HepG2 (cell line): ENCODE results near the gene BHLHE23. TPM values are rescaled to one million over a fixed set of nuclear protein-coding genes. Genes with fewer than 3 reads are reported as not detected.

ENCODE experiments used
- ATAC-seq: fragments of 200-7000 bp; cut with Tn5 transposase; 3 replicates; pipeline ENCODE4 v1.9.1; 2020; ENCODE audit warnings: mild to moderate bottlenecking, moderate library complexity
- BruUV-seq: library from RNA; stranded (reverse); fragments of 400-500 nt; replicated peaks from 2 replicates; lab custom pipeline; 2021; lab: Mats Ljungman, UMichigan
- CTCF ChIA-PET: fragments of 300-600 bp; formaldehyde crosslinking; extraction: SDS; loops from one replicate; lab custom pipeline; 2021; ENCODE audit warnings: low total read pairs, inconsistent platforms, low intra/inter-chr PET ratio; lab: Yijun Ruan, JAX
- POLR2A ChIA-PET: fragments of 350-600 bp; sonication (Branson Sonifier 250); formaldehyde crosslinking; loops from one replicate; lab custom pipeline; 2020; ENCODE audit warnings: antibody characterized with exemption, inconsistent platforms; lab: Yijun Ruan, JAX
- DNase-seq: peaks from one replicate; pipeline ENCODE4 v3.0.0-alpha.2; 2015; ENCODE audit warnings: low spot score
- FAIRE-seq: peaks from 3 replicates; lab custom pipeline; 2011; peaks lifted over from hg19 to GRCh38; lab: Jason Lieb, UNC
- H2AFZ ChIP-seq: one replicate; pipeline ENCODE4 v1.6.1; 2011; ENCODE audit warnings: low read length, inconsistent platforms
- H3K27ac ChIP-seq: fragments of 300-600 bp; 3 replicates; pipeline ENCODE4 v1.8.0; 2011; ENCODE audit warnings: mixed run types, mild to moderate bottlenecking, mixed read lengths, low read length, inconsistent platforms; ENCODE audit not compliant: insufficient read depth; ENCODE audit errors: extremely low read length
- H3K27me3 ChIP-seq, 2 experiments: fragments of 200-600 bp in 1 of 2; 2 replicates in 1 of 2; 3 replicates in 1 of 2; pipeline versions ENCODE4 v1.6.0 to v1.8.0; 2011; ENCODE audit warnings: low read length in 2 of 2, mild to moderate bottlenecking in 2 of 2, moderate library complexity in 2 of 2, inconsistent platforms in 1 of 2; ENCODE audit not compliant: insufficient read depth in 2 of 2, control insufficient read depth in 1 of 2
- H3K36me3 ChIP-seq, 2 experiments: fragments of 200-600 bp in 1 of 2; replicated peaks in 1 of 2; 2 replicates in 1 of 2; 3 replicates in 1 of 2; pipeline versions ENCODE4 v1.5.1 to v1.8.0; 2011; ENCODE audit warnings: low read length in 2 of 2, inconsistent platforms in 1 of 2; ENCODE audit not compliant: insufficient read depth in 2 of 2, control insufficient read depth in 1 of 2
- H3K4me1 ChIP-seq: 2 replicates; pipeline ENCODE4 v1.5.1; 2012; ENCODE audit warnings: low read length, inconsistent platforms; ENCODE audit not compliant: insufficient read depth
- H3K4me2 ChIP-seq: 2 replicates; pipeline ENCODE4 v1.6.0; 2011; ENCODE audit warnings: low read depth, low read length, inconsistent platforms
- H3K4me3 ChIP-seq, 3 experiments: fragments of 200-600 bp in 1 of 3; sonication (generic), shearing (Covaris generic) in 1 of 3; replicated peaks in 1 of 3; 2 replicates each; pipeline ENCODE4 v1.5.1; 2011 to 2016; ENCODE audit warnings: low read length in 3 of 3, inconsistent platforms in 2 of 3, low read depth in 2 of 3, mild to moderate bottlenecking in 2 of 3, control low read depth in 1 of 3, mixed read lengths in 1 of 3; ENCODE audit not compliant: insufficient read depth in 1 of 3
- H3K79me2 ChIP-seq: one replicate; pipeline ENCODE4 v1.6.1; 2011; ENCODE audit warnings: low read length, inconsistent platforms; ENCODE audit not compliant: insufficient read depth
- H3K9ac ChIP-seq: 2 replicates; pipeline ENCODE4 v1.6.0; 2011; ENCODE audit warnings: mild to moderate bottlenecking, low read depth, low read length, inconsistent platforms; ENCODE audit not compliant: insufficient read depth
- H3K9me3 ChIP-seq: 2 replicates; pipeline ENCODE4 v1.5.1; 2012; ENCODE audit warnings: mild to moderate bottlenecking, low read length
- H4K20me1 ChIP-seq: 2 replicates; pipeline ENCODE4 v1.6.0; 2011; ENCODE audit warnings: inconsistent platforms, mild to moderate bottlenecking, low read length, moderate library complexity; ENCODE audit not compliant: insufficient read depth
- CC2D1A ChIP-seq: sonication (generic); formaldehyde crosslinking; IDR thresholded peaks from 2 replicates; pipeline ENCODE4 v1.8.1; 2023; ENCODE audit warnings: mild to moderate bottlenecking, missing genetic modification reagents
- MAFK ChIP-seq, 2 experiments: IDR thresholded peaks in 1 of 2; conservative IDR thresholded peaks in 1 of 2; 2 replicates each; pipeline ENCODE4 v1.6.1; 2011; ENCODE audit warnings: improper control_type of control experiment in 2 of 2, low read length in 2 of 2
- NPAS2 ChIP-seq: sonication (generic); formaldehyde crosslinking; IDR thresholded peaks from 2 replicates; pipeline ENCODE4 v1.8.0; 2022; ENCODE audit warnings: mild to moderate bottlenecking, missing genetic modification reagents, borderline replicate concordance
- SOX6 ChIP-seq, 2 experiments: fragments of 450-650 bp in 1 of 2; sonication (generic) in 1 of 2; formaldehyde crosslinking in 1 of 2; IDR thresholded peaks; 2 replicates each; pipeline versions ENCODE4 v1.4.0 to v1.6.1; 2017 to 2020; ENCODE audit warnings: antibody characterized with exemption in 1 of 2, mild to moderate bottlenecking in 1 of 2, missing genetic modification reagents in 1 of 2
- ZC3H13 ChIP-seq: sonication (generic); formaldehyde crosslinking; IDR thresholded peaks from 2 replicates; pipeline ENCODE4 v1.8.1; 2023; ENCODE audit warnings: mild to moderate bottlenecking, missing genetic modification reagents, moderate library complexity
- ZNF33B ChIP-seq: sonication (generic); formaldehyde crosslinking; IDR thresholded peaks from 2 replicates; pipeline ENCODE4 v1.5.1; 2020; ENCODE audit warnings: mild to moderate bottlenecking, missing genetic modification reagents
- ZNF558 ChIP-seq: sonication (generic); formaldehyde crosslinking; IDR thresholded peaks from 2 replicates; pipeline ENCODE4 v1.9.0; 2022; ENCODE audit warnings: mild to moderate bottlenecking, missing genetic modification reagents, borderline replicate concordance
- ZNF749 ChIP-seq: sonication (generic); formaldehyde crosslinking; IDR thresholded peaks from 2 replicates; pipeline ENCODE4 v1.8.0; 2022; ENCODE audit warnings: mild to moderate bottlenecking, missing genetic modification reagents, moderate library complexity, borderline replicate concordance
- ZSCAN20 ChIP-seq: sonication (generic); formaldehyde crosslinking; IDR thresholded peaks from 2 replicates; pipeline ENCODE4 v1.4.0; 2020; ENCODE audit warnings: missing genetic modification reagents, mild to moderate bottlenecking, borderline replicate concordance
- WGBS: methylation state at CpG from one replicate; pipeline ENCODE4 v1.1.6; 2017; ENCODE audit warnings: low lambda C conversion rate; 5-methylcytosine and 5-hydroxymethylcytosine counted together
- in situ Hi-C: cut with HindIII; loops from 2 replicates; pipeline ENCODE4 v1.10.0; 2017; ENCODE audit warnings: low pct_unique_long_range_greater_than_20kb; ENCODE audit not compliant: extremely low pct_ligation_motif_present
- intact Hi-C: fragments of 100-400 bp; cut with micrococcal nuclease; formaldehyde crosslinking; loops from one replicate; pipeline ENCODE4 v1.10.0; 2022; ENCODE audit not compliant: unreplicated experiment
- polyA plus RNA-seq, 8 experiments: library from polyadenylated mRNA; depleted of rRNA in 3 of 8; stranded (reverse) in 7 of 8; unstranded in 1 of 8; fragments of >200 nt; fragmentation: Illumina TruSeq in 4 of 8; extraction: Trizol in 4 of 8; gene quantifications; 2 replicates each; pipeline versions ENCODE4 v1.2.1 to v1.2.3, GENCODE V29; 2011 to 2016; ENCODE audit warnings: low read depth in 4 of 8, missing spikeins in 1 of 8, mixed read lengths in 1 of 8; ENCODE audit not compliant: insufficient read depth in 1 of 8
- total RNA-seq, 5 experiments: library from RNA; depleted of rRNA; stranded (reverse); fragments of >200 nt; fragmentation: Illumina TruSeq; extraction: Trizol; gene quantifications; 2 replicates each; pipeline ENCODE4 v1.2.3, GENCODE V29; 2016; ENCODE audit warnings: low read depth in 1 of 5
- TF ChIP-seq, protein P1 (sequence below): sonication (generic); formaldehyde crosslinking; IDR thresholded peaks from 2 replicates; pipeline ENCODE4 v1.5.0; 2020; ENCODE audit warnings: missing genetic modification reagents, mild to moderate bottlenecking, borderline replicate concordance
- TF ChIP-seq, protein P2 (sequence below): IDR thresholded peaks from 2 replicates; pipeline ENCODE4 v1.6.1; 2016; ENCODE audit warnings: low read depth
- TF ChIP-seq, protein P3 (sequence below): sonication (generic); formaldehyde crosslinking; IDR thresholded peaks from 2 replicates; pipeline ENCODE4 v1.5.0; 2020; ENCODE audit warnings: missing genetic modification reagents

BHLHE23 gene
- total and polyA plus RNA-seq, 2 of the 13 experiments (the other 11 are each of a cell fraction or from before 2014, with no cell fraction given): not detected

DNA sequence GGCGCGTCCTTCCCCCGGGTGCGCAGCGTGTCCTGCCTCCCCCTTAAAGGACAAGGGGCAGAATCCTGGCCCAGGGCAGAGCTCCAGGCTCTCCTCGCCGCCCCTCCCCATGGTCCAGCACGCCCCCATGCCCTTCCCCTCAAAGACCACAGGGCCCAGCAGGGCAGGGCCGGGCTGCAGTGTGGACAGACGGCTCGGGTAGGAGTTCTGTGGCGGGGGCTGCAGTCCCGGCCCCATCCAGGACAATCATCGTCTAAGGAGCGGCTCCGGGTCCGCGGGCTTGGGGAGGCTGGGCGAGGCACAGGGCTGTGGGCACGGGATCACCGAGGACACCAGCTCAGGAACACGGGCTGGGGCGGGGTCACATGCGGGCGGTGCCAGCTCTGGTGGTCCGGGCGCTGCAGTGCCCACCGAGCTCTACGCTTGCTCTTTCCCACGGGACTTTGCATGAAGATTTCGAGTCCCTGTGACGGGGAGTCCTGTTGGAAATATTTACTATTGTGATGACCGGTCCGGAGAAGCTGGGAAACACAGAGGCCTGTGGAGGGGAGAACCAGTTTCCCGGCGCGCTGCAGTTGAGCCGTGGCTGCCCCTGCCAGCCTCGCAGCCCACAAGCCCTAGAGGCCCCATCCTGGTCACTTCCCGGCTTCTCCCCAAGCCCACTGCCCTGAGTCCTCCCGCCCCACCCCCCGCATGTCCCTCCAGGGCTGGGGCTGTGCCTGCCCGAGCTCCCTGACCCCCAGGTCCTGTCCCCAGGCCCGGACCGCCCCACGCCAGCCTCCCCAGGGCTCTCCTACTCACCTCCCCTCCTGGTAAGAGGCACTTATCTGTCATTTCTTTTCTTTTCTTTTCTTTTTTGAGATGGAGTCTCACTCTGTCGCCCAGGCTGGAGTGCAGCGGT, 33.7 kb downstream of the BHLHE23 start:
- H3K9me3 ChIP-seq: no peaks in the 10 kb centered on the region
- H3K27ac ChIP-seq: no peak overlapping the region
- peak overlapping the region; percentile 80 for H3K4me2 ChIP-seq
- ATAC-seq: peak; percentile 1
- no peaks in the 10 kb centered on the region for H3K79me2 ChIP-seq
- in situ Hi-C loops (no loop called here), intact Hi-C loops (loop anchor here (1.0 to 2.0 kb wide), 3 partner anchors 18 to 36 kb away; no protein-coding TSS in a partner anchor)
- ChIA-PET CTCF (interaction anchor here (2.2 kb wide), 1 partner anchor 36 kb away, joined by 42 read pairs; no protein-coding TSS in a partner anchor), POLR2A (interaction anchor here (0.6 to 1.3 kb wide), 9 partner anchors 13 to 602 kb away, joined by 3 to 10 read pairs (median 4); partner anchors contain the start of gene GID8)
- H3K27me3 ChIP-seq: peaks cover 34 to 70% of the 10 kb centered on the region in 2 experiments
- H3K4me1 ChIP-seq: peaks cover 45% of the 10 kb centered on the region
- peaks cover 12% of the 10 kb centered on the region; the same call in 1 of the 2 replicates for H4K20me1 ChIP-seq
- WGBS: 29% methylated on average over 42 of the region's 48 CpGs
- H3K4me3 ChIP-seq: peak overlapping the region; percentile 1 to 65 (median 48); a peak in 4 of 6 replicates
- no peaks in the 10 kb centered on the region for H3K36me3 ChIP-seq
- H3K9ac ChIP-seq: no peak overlapping the region
- no TSS peak for BruUV-seq
- no peak for FAIRE-seq
- DNase-seq: no peak
- H2AFZ ChIP-seq: no peak overlapping the region
- TF ChIP-seq, protein P1, sequence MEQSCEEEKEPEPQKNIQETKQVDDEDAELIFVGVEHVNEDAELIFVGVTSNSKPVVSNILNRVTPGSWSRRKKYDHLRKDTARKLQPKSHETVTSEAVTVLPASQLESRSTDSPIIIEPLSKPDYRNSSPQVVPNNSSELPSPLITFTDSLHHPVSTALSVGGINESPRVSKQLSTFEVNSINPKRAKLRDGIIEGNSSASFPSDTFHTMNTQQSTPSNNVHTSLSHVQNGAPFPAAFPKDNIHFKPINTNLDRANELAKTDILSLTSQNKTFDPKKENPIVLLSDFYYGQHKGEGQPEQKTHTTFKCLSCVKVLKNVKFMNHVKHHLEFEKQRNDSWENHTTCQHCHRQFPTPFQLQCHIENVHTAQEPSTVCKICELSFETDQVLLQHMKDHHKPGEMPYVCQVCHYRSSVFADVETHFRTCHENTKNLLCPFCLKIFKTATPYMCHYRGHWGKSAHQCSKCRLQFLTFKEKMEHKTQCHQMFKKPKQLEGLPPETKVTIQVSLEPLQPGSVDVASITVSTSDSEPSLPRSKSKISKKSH (CRISPR knock-in tag): no peak
- TF ChIP-seq NPAS2 (CRISPR knock-in tag): no peak
- TF ChIP-seq, protein P2, sequence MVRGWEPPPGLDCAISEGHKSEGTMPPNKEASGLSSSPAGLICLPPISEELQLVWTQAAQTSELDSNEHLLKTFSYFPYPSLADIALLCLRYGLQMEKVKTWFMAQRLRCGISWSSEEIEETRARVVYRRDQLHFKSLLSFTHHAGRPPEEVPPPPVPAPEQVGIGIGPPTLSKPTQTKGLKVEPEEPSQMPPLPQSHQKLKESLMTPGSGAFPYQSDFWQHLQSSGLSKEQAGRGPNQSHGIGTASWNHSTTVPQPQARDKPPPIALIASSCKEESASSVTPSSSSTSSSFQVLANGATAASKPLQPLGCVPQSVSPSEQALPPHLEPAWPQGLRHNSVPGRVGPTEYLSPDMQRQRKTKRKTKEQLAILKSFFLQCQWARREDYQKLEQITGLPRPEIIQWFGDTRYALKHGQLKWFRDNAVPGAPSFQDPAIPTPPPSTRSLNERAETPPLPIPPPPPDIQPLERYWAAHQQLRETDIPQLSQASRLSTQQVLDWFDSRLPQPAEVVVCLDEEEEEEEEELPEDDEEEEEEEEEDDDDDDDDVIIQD (CRISPR knock-in tag): no peak
- no peak for TF ChIP-seq ZSCAN20 (CRISPR knock-in tag)
- TF ChIP-seq MAFK (conservative IDR thresholded peaks at IDR 0.05 in 1 of 2, IDR thresholded peaks at IDR 0.05 in 1 of 2; ENCODE audit: low read length in 2 of 2): no peak
- no peak for TF ChIP-seq CC2D1A (CRISPR knock-in tag)
- no peak; the same call in 1 of the 2 replicates for TF ChIP-seq ZNF749 (CRISPR knock-in tag)
- TF ChIP-seq, protein P3, sequence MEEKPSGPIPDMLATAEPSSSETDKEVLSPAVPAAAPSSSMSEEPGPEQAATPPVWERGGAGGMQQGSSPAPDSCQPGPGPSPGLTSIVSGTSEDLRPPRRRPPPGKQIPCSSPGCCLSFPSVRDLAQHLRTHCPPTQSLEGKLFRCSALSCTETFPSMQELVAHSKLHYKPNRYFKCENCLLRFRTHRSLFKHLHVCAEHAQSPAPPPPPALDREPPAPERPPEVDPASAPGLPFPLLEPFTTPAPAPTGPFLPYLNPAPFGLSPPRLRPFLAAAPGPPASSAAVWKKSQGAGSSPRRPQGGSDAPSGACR (CRISPR knock-in tag): 0 out of 2 replicates have a peak, but pooled peaks have one; percentile 12
- no peak for TF ChIP-seq SOX6 (IDR thresholded peaks at IDR 0.05)
- TF ChIP-seq SOX6 (CRISPR knock-in tag; IDR thresholded peaks at IDR 0.05): 0 out of 2 replicates have a peak, but pooled peaks have one; percentile 18
- peak; percentile 40; the same call in 1 of the 2 replicates for TF ChIP-seq ZC3H13 (CRISPR knock-in tag)
- TF ChIP-seq ZNF558 (CRISPR knock-in tag): no peak
- no peak for TF ChIP-seq ZNF33B
